WI38 (cell line): ENCODE results near the gene PEX14.

Experiments used
- H3K4me3 ChIP-seq: 2 replicates; pipeline ENCODE4 v1.5.1; 2011; ENCODE audit warnings: low read depth, mild to moderate bottlenecking, control low read depth, low read length
- CTCF ChIP-seq: IDR thresholded peaks from 2 replicates; pipeline ENCODE4 v1.5.1; 2012; ENCODE audit warnings: low read depth, mild to moderate bottlenecking, control low read depth, low read length

The PEX14 gene

GRCh38 chr1:10652626-10653025 lies 177.9 kb downstream of the PEX14 start:
- no peak for TF ChIP-seq CTCF
- no peak overlapping the region for H3K4me3 ChIP-seq

GRCh38 chr1:10653370-10654125 lies 178.8 kb downstream of the PEX14 start:
- H3K4me3 ChIP-seq = no peak overlapping the region
- TF ChIP-seq CTCF = no peak

DNA sequence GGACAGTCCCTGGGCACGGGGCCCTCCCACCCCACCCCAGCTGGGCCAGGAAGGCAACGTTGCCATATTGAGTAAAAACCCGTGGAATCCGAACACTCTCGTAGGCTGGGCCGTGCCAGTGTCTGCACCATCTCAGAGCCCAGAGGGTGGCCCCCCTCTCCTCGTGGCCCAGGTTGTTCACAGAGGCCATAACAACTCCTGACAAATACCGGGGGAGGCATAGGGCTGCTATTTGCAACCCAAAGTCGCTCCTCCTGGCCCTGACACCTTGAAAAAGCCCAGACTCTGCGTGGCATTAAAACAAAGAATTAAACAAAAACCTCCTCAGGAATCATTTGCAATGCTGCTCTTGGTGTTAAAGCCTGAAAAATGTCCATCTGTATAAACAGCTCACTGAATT lies 180.3 kb downstream of the PEX14 start:
- no peak for TF ChIP-seq CTCF
- no peak overlapping the region for H3K4me3 ChIP-seq

- no peak for TF ChIP-seq CTCF
- no peak overlapping the region for H3K4me3 ChIP-seq
These were observed 181.7 kb downstream of the PEX14 start for GRCh38 chr1:10656431-10656830.

GRCh38 chr1:10657088-10657847 lies 182.5 kb downstream of the PEX14 start:
- TF ChIP-seq CTCF = no peak

GRCh38 chr1:10658396-10659066 lies 183.8 kb downstream of the PEX14 start:
- no peak for TF ChIP-seq CTCF
- H3K4me3 ChIP-seq = no peak overlapping the region

More at GRCh38 chr1:10657088-10657847, 182.5 kb downstream of the PEX14 start:
- no peak overlapping the region for H3K4me3 ChIP-seq
